Measurements from ENCODE around the gene SCN1B.
A peak's percentile ranks its signal among the peaks of the same experiment; 100 is the strongest.
"Not testable (repeated sequence)": the region's sequence is repeated elsewhere in the genome, so short reads cannot be mapped to it uniquely, and the experiment has no call there.

The SCN1B gene

DNA sequence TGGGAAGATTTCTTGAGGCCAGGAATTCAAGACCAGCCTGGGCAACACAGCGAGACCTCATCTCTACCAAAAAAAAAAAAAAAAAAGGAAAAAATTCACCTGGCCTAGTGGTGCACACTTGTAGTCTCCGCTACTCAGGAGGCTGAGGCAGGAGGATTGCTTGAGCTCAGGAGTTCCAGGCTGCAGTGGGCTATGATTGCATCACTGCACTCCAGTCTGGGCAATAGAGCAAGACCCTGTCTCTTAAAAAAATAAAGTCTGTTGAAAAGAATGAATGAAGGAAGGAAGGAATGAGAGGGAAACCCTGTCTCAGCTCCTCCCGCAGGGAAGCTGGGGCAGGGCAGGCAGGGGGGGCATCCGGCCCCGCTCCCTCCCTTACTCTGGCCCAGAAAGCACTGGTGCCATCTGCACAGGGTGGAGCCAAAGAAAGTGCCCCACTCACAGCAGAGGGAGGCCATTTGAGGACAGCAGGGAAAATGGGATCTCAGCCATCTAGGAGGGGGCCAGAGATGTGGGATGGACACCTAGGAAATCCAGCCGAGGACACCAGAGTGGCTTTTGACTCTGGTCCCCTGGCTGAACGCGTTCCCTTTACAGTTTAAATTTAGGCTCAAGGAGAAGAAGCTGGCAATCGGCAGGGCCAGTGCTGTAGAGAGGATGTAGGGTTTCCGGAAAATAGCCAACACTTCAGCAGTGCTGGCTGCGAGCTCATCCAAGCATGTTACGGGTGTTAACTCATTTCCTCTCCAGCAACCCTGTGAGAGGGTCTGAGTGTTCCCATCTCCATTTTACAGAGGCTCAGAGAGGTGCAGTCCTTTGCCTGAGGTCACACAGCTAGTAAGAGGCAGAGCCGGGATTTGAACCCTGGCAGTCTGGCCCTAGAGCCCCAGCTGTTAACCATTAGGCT lies 7.7 kb downstream of the SCN1B start:
- DNase-seq (ENCODE audit: low read depth in 3 of 3) = no peak

DNA sequence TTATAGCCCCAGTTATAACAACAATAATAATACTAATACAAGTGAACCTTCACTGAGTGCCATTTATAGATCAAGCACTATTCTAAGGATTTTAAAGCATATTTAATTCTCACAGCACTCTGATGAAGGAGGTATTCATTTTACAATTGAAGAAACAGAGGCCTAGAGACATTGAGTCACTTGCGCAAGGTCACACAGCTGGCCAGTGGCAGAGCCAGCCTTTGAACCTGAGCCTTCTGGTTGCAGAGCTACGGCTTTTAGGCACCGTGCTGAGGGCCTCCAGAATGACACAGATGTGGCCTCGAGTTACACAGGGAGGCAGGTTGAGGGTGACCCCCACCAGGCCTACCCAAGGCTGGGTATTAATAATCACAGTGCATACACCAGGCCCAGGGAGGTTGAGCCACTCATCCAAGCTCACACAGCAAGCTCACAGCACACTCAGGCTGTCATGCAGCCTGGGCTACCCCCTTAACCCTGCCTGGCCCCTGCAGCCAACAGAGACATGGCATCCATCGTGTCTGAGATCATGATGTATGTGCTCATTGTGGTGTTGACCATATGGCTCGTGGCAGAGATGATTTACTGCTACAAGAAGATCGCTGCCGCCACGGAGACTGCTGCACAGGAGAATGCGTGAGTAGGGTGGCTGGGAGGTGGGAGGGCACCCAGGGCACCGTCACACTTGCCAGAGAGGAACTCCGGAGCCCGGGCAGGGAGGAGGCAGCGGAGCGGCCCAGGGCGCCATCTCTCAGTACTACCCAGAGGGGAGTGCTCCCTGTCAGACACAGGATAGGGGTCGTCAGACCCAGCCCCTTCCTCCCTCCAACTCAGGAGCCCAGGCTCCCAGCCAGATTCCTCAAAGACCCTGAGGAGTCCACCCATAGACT lies 8.6 kb downstream of the SCN1B start:
- DNase-seq (ENCODE audit: low read depth in 3 of 3) = no peak

DNA sequence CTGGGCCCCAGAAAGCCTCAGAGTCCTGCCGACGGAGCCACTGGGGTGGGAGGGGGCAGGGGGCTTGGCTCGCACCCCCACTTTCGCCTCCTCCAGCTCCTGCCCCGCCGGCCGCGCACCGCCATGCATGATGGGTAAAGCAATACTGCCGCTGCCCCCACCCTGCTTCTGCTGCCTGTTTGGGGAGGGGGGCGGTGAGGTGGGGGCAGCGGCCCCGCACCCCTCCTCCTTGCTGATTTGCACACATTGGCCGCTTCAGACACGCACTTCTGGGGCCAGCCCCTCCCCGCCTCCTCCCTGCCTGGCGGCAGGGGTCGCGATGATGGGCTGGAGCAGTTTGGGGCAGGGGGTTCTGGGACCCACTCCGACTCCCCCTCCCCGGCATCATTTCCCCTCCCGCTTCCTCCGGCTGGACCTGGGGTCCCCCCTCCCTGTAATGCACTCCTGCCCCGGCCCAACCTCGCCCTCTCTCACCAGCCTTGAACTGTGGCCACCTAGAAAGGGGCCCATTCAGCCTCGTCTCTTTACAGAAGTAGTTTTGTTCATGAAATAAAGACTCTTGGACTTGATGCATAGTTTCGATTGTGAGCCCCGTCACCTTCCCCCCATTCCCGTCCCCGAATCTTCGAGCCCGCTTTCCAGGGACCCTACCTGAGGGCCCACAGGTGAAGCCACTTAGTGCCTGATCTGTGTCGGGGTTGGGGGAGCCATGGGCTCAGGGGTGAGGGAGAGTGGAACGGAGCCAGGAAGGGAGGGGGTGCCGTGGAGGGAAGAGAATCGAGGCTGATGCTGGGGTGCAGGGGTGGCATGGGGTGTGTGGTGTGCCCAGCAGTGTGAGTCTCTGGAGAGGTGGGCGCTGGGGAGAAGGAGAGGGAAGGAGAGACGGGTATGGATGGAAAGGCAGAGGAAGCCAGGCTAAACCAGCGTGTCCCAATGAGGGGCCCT lies 9.9 kb downstream of the SCN1B start:
- DNase-seq (ENCODE audit: low read depth in 3 of 3) = no peak

DNA sequence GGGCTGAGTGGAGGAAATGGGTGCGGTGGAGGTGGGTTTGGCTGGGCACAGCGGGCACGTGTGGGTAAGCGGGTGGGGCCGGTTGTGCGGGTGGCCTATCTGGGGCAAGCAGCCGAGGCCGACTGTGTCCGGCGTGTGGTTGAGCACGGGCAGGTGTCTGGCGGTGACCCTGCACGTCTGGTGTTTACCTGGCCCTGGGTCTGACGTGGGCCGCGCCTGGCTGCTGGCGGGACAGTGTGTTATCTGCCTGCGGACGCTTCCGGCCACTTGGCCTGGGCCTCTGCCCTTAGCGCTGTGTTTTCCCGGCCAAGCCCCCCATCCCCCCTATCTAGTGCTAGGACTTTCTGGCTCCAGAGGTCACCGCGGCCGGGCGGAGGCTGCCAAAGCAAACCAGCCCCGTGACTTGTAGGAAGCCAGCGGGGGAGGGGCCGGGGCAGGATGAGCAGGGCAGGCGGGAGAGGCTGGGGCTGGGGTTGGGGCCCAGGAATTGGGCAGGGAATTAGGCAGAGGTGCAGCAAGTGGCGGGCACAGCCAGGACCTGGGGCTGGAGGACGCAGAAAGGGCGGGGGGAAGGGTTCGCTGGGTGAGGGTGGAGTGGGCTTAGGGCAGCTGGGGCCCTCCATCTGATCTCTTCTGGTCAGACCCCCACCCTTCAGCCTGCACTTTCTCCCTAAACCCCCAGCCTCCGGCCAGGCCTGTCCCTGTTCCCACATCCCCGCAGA lies 10.7 kb downstream of the SCN1B start:
- DNase-seq (ENCODE audit: low read depth in 3 of 3) = no peak

DNA sequence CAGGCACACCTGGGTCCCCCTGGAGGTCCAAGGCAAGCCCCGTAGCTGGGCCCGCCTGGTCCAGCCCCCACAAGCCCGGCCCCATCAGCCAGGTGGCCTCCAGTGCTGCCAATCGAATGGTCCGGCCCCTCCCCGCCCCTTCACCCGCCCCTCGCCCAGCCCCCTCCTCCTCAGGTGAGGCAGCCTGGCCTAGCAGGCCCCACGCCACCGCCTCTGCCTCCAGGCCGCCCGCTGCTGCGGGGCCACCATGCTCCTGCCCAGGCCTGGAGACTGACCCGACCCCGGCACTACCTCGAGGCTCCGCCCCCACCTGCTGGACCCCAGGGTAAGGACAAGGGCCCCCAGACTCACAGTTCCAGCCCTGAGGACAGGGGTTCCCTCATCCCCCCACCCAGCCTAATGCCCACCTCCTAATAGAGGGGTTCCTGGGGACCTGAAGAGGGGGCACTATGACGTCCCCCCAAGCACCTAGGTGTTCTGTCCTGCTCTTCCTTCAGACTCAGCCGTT lies 11.3 kb downstream of the SCN1B start, which contains the start of gene HPN:
Gene HPN (plus strand): TSS at position 174 of the 508 bp plus-strand sequence. CDS start 786 bp downstream, outside the sequence.
- DNase-seq (ENCODE audit: low read depth in 3 of 3) = no peak

DNA sequence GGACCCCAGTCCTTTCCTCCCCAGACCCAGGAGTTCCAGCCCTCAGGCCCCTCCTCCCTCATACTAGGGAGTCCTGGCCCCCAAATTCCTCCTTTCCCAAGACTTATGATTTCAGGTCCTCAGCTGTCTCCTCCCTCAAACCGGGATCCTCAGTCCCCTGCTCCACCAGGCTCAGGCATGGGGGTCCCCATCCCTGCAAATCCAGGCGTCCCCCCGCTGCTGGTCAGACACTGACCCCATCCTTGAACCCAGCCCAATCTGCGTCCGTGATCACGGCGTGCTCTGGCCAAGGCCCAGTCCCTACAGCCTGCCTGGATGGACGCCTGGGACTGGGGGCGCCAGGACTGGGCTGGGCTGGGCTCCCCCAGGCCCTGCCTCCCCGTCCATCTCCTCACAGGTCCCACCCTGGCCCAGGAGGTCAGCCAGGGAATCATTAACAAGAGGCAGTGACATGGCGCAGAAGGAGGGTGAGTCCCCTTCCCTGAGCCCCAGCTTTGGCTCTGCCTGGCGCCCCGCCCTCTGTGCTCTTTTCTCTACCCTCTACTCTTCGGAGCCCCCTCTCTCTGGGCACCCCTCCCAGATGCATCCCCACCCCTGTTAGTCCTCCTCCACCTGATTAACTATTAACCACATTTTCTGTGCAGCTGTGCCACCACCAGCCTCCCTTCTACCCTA lies 11.9 kb downstream of the SCN1B start:
- DNase-seq (ENCODE audit: low read depth in 3 of 3) = no peak

DNA sequence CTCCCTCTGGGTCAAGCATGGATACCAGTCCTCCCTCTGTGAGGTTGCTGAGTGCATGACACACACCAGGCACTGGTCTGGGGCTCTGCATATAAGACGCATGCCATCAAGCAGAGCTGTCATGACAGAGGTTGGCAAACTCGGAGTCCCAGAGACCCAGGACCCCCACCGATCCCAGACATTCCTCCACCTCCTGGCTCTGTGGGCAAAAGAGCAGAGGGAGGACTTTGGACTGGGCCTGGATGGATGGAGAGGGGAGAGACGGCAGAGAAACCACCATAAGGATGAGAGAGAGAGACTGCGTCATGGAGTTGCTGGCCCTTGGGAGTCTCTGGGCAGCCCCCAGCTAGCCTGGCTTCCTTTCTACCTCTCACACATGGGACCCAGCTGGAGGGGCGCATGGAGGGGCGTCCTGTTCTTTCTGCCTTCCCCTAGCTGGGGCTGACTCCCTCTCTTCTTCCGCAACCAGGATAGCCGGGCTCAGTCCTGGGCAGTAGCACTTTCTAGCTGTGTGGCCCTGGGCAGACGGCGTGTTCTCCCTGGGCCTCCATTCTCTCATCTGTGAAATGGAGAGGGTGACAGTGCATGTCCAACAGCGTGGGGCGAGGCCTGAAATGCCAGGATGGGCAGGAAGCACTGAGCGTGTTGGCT lies 12.8 kb downstream of the SCN1B start:
- DNase-seq (ENCODE audit: low read depth in 3 of 3) = no peak

DNA sequence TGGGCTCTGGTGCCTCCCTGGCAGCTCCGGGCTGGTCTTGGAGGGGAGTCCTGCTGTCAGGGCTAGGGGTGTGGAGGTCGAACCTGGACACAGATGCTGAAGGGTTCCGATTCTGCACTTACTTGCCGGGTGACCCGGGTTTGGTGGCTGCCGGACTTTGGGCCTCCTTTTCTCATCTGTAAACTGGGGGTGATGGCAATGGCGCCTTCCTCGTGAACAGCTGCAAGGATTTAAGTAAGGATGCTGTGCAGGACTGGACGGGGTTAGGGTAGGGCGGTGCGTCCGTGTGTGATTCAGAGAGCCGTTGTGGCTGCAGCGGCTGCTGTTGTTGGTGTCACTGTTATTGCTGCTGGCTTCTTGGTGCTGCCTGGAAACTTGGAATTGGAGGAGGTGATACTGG lies 13.6 kb downstream of the SCN1B start:
- DNase-seq (ENCODE audit: low read depth in 3 of 3) = no peak

DNA sequence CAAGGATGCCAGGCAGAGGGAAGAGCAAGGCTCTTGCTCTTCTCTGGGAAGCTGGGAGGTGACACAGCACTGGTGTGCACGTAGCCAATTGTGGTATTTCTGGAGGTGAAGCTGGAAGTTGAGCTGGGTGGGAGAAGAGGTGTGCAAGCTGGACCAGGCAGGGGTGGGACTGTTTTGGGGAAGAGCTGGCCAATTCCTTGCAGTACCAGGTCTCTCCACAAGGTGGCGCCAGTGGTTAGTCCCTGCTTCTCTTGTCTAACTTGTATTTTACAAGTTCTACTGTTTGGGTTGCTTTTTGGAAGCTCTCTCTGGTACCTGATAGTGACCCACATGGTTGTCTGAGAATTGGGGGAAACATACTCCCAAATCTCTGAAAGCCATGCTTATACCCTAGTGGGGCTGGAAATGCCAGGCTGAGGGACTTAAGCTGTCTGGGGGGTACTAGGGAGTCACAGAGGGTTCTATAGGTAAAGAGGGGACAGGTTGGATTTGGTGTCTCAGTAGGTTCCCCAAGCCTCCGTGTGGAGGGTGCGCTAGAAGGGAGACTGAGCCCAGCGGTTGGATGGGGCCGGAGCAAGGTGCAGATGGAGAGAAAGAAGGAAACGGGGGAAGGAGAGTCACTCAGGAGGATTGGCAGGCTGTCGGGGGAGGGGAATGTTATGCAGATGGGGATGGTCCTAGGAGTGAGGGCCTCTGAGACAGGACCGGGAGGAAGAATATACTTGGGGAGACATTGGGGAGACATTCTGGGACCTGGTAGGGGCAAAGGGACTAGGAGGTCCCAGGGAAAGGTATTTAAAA lies 14.2 kb downstream of the SCN1B start:
- peak; percentile 27 to 46 (median 44) for DNase-seq (ENCODE audit: low read depth in 3 of 3)

DNA sequence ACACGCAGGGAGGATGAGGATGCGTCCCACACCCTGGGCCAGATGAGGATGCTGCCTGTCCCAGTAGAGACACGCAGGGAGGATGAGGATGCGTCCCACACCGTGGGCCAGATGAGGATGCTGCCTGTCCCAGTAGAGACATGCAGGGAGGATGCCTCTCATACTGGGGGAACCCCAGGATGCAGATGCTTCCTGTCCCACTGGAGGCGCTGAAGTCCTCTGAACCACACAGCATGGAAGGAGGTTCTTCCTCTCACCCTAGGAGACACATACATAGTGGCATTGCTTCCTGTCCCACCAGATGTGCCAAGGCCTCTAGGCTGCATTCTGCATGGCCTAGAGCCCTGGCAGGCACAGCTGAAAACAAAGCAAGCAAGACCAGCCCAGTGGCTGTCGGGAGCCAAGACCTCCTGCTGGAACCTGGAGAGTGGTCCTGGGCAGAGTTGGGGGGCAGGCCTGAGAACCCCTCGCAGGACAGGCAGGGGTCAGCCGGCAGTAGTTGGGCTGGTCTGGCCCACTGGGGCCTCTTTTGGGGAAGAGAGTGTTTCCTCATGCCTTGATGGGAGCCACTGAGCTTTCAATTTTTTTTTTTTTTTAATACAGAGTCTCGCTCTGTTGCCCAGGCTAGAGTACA lies 15.5 kb downstream of the SCN1B start:
- DNase-seq (ENCODE audit: low read depth in 3 of 3) = no peak

DNA sequence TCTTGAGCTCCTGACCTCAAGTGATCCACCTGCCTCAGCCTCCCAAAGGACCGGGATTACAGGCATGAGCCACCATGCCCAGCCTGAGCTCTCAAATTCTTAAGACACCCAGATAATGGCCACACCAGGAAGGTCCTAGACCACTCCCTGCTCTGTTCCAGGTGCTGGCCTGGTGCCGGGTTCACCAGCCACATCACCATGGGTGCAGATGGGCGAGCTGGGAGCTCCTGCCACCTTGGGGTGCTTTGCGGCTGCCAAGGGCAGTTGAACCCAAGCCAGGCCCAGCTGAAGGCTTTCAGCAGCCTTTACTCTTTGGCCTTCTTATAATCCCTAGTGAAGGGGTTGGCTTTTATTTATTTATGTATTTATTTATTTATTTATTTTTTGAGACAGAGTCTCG lies 16.2 kb downstream of the SCN1B start:
- no peak for DNase-seq (ENCODE audit: low read depth in 3 of 3)

DNA sequence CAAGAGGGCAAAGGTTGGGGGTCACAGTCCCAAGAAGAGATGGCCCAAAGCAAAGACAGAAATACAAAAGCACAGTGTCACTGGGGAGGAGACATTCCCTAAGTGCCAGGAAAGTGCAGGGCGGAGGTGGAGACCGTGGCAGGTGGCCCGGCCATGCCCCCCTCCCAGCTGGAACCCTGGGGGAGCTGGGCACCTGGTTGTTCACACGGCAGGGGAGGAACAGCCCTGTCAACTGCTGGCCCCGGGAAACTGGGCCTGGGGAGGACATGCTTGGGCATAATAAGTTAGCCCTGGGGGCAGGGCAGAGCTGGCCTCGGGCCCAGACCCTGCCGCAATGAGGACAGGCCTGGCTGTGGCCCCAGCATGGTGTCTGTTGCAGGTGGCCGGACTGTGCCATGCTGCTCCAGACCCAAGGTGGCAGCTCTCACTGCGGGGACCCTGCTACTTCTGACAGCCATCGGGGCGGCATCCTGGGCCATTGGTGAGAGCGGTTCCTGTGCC lies 18.7 kb downstream of the SCN1B start:
- no peak for DNase-seq (ENCODE audit: low read depth in 3 of 3)

DNA sequence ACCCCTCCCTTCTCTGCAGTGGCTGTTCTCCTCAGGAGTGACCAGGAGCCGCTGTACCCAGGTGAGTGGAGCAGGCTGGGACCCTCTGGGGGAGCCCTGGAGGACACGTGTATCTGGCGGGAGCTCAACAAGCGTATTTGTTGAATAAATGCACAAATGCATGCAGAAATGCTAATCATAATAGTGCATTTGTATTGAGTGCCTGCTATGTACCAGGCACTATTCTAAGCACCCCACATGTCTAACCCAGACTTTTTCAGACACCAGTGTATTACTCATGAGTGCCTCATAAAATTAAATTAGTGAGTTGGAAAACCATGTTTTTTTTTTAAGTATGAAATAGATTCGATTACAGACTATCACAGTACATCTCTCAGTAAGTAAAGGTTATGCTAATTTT lies 19.2 kb downstream of the SCN1B start:
- DNase-seq (ENCODE audit: low read depth in 3 of 3) = no peak

DNA sequence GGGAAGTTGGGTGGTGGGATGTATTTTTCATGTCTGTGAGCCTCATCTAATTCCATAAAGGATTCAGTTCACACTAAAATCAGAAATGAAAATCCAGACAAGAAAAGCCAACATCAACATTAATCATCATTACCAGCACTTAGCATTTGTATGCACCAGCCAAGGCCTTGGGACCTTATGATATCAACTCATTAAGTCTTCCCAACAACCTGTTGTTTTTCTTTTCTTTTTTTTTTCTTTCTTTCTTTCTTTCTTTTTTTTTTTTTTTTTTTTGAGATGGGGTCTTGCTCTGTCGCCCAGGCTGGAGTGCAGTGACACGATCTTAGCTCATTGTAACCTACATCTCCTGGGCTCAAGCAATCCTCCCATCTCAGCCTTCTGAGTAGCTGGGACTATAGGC lies 20.4 kb downstream of the SCN1B start:
- DNase-seq (ENCODE audit: low read depth in 3 of 3) = not testable (repeated sequence)

DNA sequence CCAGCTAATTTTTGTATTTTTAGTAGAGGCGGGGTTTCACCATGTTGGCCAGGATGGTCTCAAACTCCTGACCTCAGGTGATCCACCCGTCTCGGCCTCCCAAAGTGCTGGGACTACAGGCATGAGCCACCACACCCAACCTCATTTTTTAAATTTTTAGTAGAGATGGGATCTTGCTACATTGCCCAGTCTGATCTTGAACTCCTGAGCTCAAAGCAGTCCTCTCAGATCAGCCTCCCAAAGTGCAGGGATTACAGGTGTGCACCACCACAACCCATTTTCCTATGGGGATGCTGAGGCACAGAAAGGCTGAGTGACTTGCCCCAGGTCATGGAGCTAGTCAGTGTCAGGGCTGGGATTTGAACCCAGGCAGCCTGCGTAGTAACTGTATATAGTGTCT lies 21.0 kb downstream of the SCN1B start:
- DNase-seq (ENCODE audit: low read depth in 3 of 3) = not testable (repeated sequence)

DNA sequence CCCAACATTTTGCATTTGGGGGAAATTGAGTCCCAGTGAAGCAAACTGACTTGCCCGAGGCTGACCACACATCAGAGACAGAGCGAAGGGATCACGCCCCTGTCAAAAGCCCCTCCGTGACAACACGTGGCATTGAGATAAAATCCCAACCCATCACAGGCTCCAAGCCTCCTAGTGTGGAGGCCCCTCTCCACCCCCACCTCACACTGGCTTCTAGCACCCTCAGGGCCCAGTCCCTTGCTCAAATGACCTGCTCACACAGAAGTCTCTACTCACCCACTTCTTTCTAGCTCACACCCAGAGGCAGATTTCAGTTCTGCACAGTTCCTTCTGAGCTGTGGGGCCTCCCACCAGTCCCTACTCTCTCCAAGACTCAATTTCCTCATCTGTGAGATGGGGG lies 21.5 kb downstream of the SCN1B start:
- no peak for DNase-seq (ENCODE audit: low read depth in 3 of 3)

DNA sequence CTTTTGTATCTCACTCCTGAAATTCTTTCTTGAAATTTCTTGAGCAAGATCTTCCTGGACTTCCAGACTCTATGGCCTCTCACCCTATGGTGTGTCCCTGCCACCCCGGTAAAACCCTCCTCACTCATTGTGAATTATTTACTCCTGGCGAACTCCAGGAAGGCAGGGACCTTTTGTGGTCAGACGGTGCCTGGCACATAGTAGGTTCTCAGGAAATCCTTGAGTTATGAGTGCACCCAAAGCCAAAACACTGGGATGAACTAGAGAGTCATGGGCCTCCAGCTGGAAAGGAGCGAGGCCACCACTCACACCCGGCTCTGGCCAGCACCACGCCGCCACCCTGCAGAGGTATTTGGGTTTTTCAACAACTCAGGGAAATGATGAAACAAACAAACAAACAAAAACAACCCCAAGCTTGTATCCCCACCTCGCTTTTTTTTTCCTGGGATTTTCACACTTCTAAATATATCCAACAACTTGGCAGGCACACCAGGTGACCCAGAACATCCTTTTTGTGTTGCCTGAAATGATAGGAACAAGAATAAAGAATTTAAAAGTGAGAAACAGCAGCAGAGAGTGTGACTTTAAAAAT lies 22.4 kb downstream of the SCN1B start:
- DNase-seq (ENCODE audit: low read depth in 3 of 3) = no peak
